Peyer's patch (tissue), 4 donors: ENCODE results near the gene COL23A1.

Experiments
- POLR2A ChIP-seq, 2 donors: fragments of 450-650 bp; IDR thresholded peaks; one replicate each; pipeline ENCODE4 v1.5.1; 2017; ENCODE audit warnings: antibody characterized with exemption in 2 of 2, mild to moderate bottlenecking in 2 of 2, moderate library complexity in 2 of 2
- TF ChIP-seq, protein P1 (sequence below), 6 experiments: fragments of 450-650 bp in 4 of 6; fragments of 200-600 bp in 2 of 6; sonication (generic) in 1 of 6; IDR thresholded peaks; one replicate each; pipeline ENCODE4 v1.5.1; 2017 to 2019; ENCODE audit warnings: antibody characterized with exemption in 6 of 6, mild to moderate bottlenecking in 3 of 6, moderate library complexity in 1 of 6

- no peak for TF ChIP-seq POLR2A (IDR thresholded peaks at IDR 0.05)
- TF ChIP-seq, protein P1, sequence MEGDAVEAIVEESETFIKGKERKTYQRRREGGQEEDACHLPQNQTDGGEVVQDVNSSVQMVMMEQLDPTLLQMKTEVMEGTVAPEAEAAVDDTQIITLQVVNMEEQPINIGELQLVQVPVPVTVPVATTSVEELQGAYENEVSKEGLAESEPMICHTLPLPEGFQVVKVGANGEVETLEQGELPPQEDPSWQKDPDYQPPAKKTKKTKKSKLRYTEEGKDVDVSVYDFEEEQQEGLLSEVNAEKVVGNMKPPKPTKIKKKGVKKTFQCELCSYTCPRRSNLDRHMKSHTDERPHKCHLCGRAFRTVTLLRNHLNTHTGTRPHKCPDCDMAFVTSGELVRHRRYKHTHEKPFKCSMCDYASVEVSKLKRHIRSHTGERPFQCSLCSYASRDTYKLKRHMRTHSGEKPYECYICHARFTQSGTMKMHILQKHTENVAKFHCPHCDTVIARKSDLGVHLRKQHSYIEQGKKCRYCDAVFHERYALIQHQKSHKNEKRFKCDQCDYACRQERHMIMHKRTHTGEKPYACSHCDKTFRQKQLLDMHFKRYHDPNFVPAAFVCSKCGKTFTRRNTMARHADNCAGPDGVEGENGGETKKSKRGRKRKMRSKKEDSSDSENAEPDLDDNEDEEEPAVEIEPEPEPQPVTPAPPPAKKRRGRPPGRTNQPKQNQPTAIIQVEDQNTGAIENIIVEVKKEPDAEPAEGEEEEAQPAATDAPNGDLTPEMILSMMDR (IDR thresholded peaks at IDR 0.05) = no peak
These were observed 366.9 kb downstream of the COL23A1 start for GRCh38 chr5:178223196-178223773.
